HEK293T (cell line): ENCODE measurements around the gene ARHGEF19.

Experiments
- CTBP1 ChIP-seq: fragments of 450-650 bp; IDR thresholded peaks from 2 replicates; pipeline ENCODE4 v1.6.1; 2016; ENCODE audit warnings: borderline replicate concordance
- ELF4 ChIP-seq: fragments of 450-650 bp; IDR thresholded peaks from 2 replicates; pipeline ENCODE4 v1.6.1; 2017; ENCODE audit warnings: antibody characterized with exemption
- FOXA1 ChIP-seq: fragments of 450-650 bp; IDR thresholded peaks from 2 replicates; pipeline ENCODE4 v1.6.1; 2016; ENCODE audit warnings: mild to moderate bottlenecking
- FOXM1 ChIP-seq: fragments of 450-650 bp; IDR thresholded peaks from 2 replicates; pipeline ENCODE4 v1.6.1; 2017; ENCODE audit warnings: mild to moderate bottlenecking, borderline replicate concordance
- L3MBTL2 ChIP-seq: fragments of 450-650 bp; conservative IDR thresholded peaks from 2 replicates; pipeline ENCODE4 v1.6.1; 2016; ENCODE audit warnings: mild to moderate bottlenecking
- SUZ12 ChIP-seq: fragments of 450-650 bp; IDR thresholded peaks from 2 replicates; pipeline ENCODE4 v1.6.1; 2016; ENCODE audit warnings: mild to moderate bottlenecking
- TARDBP ChIP-seq: fragments of 450-650 bp; IDR thresholded peaks from 2 replicates; pipeline ENCODE4 v1.6.1; 2016

DNA sequence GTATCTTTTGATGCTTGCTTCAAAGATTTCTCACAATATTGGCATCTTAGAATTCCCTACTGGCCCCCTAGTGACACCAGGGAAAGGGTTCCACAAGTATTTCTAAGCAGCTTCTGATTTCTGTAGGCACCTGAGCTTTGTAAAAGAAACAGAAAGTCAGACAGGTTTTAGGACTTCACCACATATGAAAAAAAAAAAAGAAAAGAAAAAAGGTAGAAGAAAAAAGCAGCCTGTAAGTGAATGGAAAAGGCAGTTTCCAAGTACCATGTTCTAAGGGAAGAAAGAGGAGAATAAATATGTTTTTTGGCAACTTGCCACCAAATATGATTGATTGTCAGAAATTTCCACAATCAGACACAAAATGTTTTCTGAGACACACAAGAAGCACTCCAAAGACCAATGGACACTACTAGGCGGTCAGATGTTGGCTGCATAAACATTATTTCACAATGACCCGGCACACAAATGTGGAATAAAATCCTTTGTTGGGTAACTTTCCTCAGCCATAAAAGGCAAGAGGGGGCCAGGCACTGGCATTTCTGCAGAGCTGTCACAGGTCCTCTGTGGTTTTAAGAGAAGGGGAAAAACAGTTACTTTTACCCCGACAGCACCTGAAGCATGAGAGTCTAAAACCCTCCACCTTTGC lies 37.3 kb upstream of the ARHGEF19 start:
- no peak for TF ChIP-seq TARDBP
- no peak for TF ChIP-seq FOXA1
- TF ChIP-seq L3MBTL2, result no peak
- TF ChIP-seq CTBP1, result no peak
- no peak for TF ChIP-seq SUZ12
- TF ChIP-seq FOXM1, result no peak
- TF ChIP-seq ELF4, result no peak
